Keratinocyte (primary cell): ENCODE data around the gene PCDH9. TPM values are rescaled to one million over a fixed set of nuclear protein-coding genes. Genes with fewer than 3 reads are reported as not detected.

Source experiments
- DNase-seq: peaks from one replicate; pipeline ENCODE4 v3.0.0-alpha.2; 2011; ENCODE audit warnings: low read depth, missing footprints, low spot score
- FAIRE-seq: peaks from 2 replicates; lab custom pipeline; 2011; peaks lifted over from hg19 to GRCh38; lab: Jason Lieb, UNC
- H2AFZ ChIP-seq: 2 replicates; pipeline ENCODE4 v1.6.0; 2012; ENCODE audit warnings: low read length, control low read depth, inconsistent platforms; ENCODE audit not compliant: control insufficient read depth
- H3K27ac ChIP-seq: 2 replicates; pipeline ENCODE4 v1.5.1; 2011; ENCODE audit warnings: low read length; ENCODE audit not compliant: control insufficient read depth, insufficient read depth
- H3K27me3 ChIP-seq: 3 replicates; pipeline ENCODE4 v1.6.0; 2011; ENCODE audit warnings: low read length; ENCODE audit not compliant: control insufficient read depth, insufficient read depth; ENCODE audit errors: extremely low read depth
- H3K36me3 ChIP-seq, 2 experiments: 2 replicates in 1 of 2; 3 replicates in 1 of 2; pipeline ENCODE4 v1.5.1; 2011; ENCODE audit warnings: low read length in 2 of 2, mild to moderate bottlenecking in 1 of 2; ENCODE audit not compliant: control insufficient read depth in 2 of 2, insufficient read depth in 2 of 2; ENCODE audit errors: extremely low read depth in 1 of 2
- H3K4me1 ChIP-seq: 3 replicates; pipeline ENCODE4 v1.5.1; 2011; ENCODE audit warnings: low read length; ENCODE audit not compliant: control insufficient read depth, insufficient read depth; ENCODE audit errors: extremely low read depth
- H3K4me2 ChIP-seq: 3 replicates; pipeline ENCODE4 v1.6.0; 2011; ENCODE audit warnings: low read depth, low read length; ENCODE audit not compliant: control insufficient read depth, insufficient read depth; ENCODE audit errors: extremely low read depth
- H3K4me3 ChIP-seq, 3 experiments: fragments of 200-600 bp in 1 of 3; sonication (generic) in 1 of 3; 2 replicates in 2 of 3; 3 replicates in 1 of 3; pipeline ENCODE4 v1.5.1; 2011 to 2016; ENCODE audit warnings: low read length in 3 of 3, mild to moderate bottlenecking in 3 of 3, control low read depth in 2 of 3, inconsistent platforms in 1 of 3, low read depth in 1 of 3, mixed read lengths in 1 of 3, mixed run types in 1 of 3, moderate library complexity in 1 of 3; ENCODE audit not compliant: control insufficient read depth in 2 of 3, insufficient read depth in 2 of 3; ENCODE audit errors: extremely low read depth in 1 of 3
- H3K79me2 ChIP-seq: 2 replicates; pipeline ENCODE4 v1.6.0; 2012; ENCODE audit warnings: low read length; ENCODE audit not compliant: control insufficient read depth, insufficient read depth
- H3K9ac ChIP-seq: 3 replicates; pipeline ENCODE4 v1.6.0; 2011; ENCODE audit warnings: low read length; ENCODE audit not compliant: control insufficient read depth, insufficient read depth; ENCODE audit errors: extremely low read depth
- H3K9me1 ChIP-seq: 3 replicates; pipeline ENCODE4 v1.6.0; 2011; ENCODE audit warnings: low read length; ENCODE audit not compliant: control insufficient read depth, insufficient read depth; ENCODE audit errors: extremely low read depth
- H3K9me3 ChIP-seq: 2 replicates; pipeline ENCODE4 v1.5.1; 2012; ENCODE audit warnings: low read depth, low read length; ENCODE audit not compliant: control insufficient read depth
- H4K20me1 ChIP-seq: 3 replicates; pipeline ENCODE4 v1.6.0; 2011; ENCODE audit warnings: low read length; ENCODE audit not compliant: control insufficient read depth, insufficient read depth; ENCODE audit errors: extremely low read depth
- CTCF ChIP-seq, 3 experiments: IDR thresholded peaks in 1 of 3; conservative IDR thresholded peaks in 1 of 3; optimal IDR thresholded peaks in 1 of 3; 2 replicates in 2 of 3; 3 replicates in 1 of 3; pipeline versions ENCODE3 to v1.5.1; 2011; ENCODE audit warnings: low read length in 3 of 3, mild to moderate bottlenecking in 3 of 3, moderate library complexity in 2 of 3, control low read depth in 1 of 3, inconsistent platforms in 1 of 3; ENCODE audit not compliant: insufficient read depth in 2 of 3; ENCODE audit errors: extremely low read depth in 1 of 3
- EZH2 ChIP-seq: IDR thresholded peaks from one replicate; pipeline ENCODE4 v1.6.1; 2012; ENCODE audit warnings: inconsistent platforms, mild to moderate bottlenecking, low read length, moderate library complexity
- dilution Hi-C: fragments of 300-500 bp; cut with MboI; formaldehyde crosslinking; loops from one replicate; pipeline ENCODE4 v1.7.0; 2020; ENCODE audit warnings: low sequenced_read_pairs; ENCODE audit not compliant: extremely low pct_ligation_motif_present
- polyA plus RNA-seq, 5 experiments: library from polyadenylated mRNA; depleted of rRNA in 3 of 5; stranded (reverse) in 3 of 5; stranded (forward) in 1 of 5; unstranded in 1 of 5; fragments of >200 nt; gene quantifications; 1 replicate in 1 of 5; 2 replicates in 3 of 5; 3 replicates in 1 of 5; pipeline versions ENCODE4 v1.2.1 to v1.2.3, GENCODE V29; 2011 to 2012; ENCODE audit warnings: missing spikeins in 2 of 5, low read depth in 1 of 5, low replicate concordance in 1 of 5

Gene PCDH9
- polyA plus RNA-seq, 1 donor (not counting 4 experiments of a cell fraction or from before 2014, with no cell fraction given), result 0.21 TPM

GRCh38 chr13:66859934-66860877 lies 369.9 kb downstream of the PCDH9 start:
- dilution Hi-C loops, result no loop called here
- no peak overlapping the region for H2AFZ ChIP-seq
- FAIRE-seq (no peak), DNase-seq (no peak)
- H3K27ac ChIP-seq, result no peak overlapping the region
- H3K36me3 ChIP-seq, result no peaks in the 10 kb centered on the region
- no peaks in the 10 kb centered on the region for H3K27me3 ChIP-seq
- H3K4me2 ChIP-seq, result no peak overlapping the region
- TF ChIP-seq EZH2 (no peak), CTCF (optimal IDR thresholded peaks at IDR 0.05 in 1 of 3, IDR thresholded peaks at IDR 0.05 in 1 of 3, conservative IDR thresholded peaks at IDR 0.05 in 1 of 3; ENCODE audit: extremely low read depth in 1 of 3, insufficient read depth in 2 of 3, low read length in 3 of 3) (no peak)
- no peak overlapping the region for H3K9ac ChIP-seq
- H3K4me1 ChIP-seq, result no peaks in the 10 kb centered on the region
- H4K20me1 ChIP-seq, result no peaks in the 10 kb centered on the region
- no peaks in the 10 kb centered on the region for H3K9me1 ChIP-seq
- H3K4me3 ChIP-seq, result no peak overlapping the region
- no peaks in the 10 kb centered on the region for H3K79me2 ChIP-seq
- no peaks in the 10 kb centered on the region for H3K9me3 ChIP-seq

- no peak overlapping the region for H2AFZ ChIP-seq
- no peak overlapping the region for H3K27ac ChIP-seq
- no peak overlapping the region for H3K4me3 ChIP-seq
- H3K79me2 ChIP-seq, result no peaks in the 10 kb centered on the region
- DNase-seq (no peak), FAIRE-seq (no peak)
- no peaks in the 10 kb centered on the region for H3K4me1 ChIP-seq
- H4K20me1 ChIP-seq, result no peaks in the 10 kb centered on the region
- dilution Hi-C loops, result no loop called here
- no peaks in the 10 kb centered on the region for H3K36me3 ChIP-seq
- H3K9me1 ChIP-seq, result no peaks in the 10 kb centered on the region
- H3K4me2 ChIP-seq, result no peak overlapping the region
- H3K9me3 ChIP-seq, result no peaks in the 10 kb centered on the region
- TF ChIP-seq CTCF (optimal IDR thresholded peaks at IDR 0.05 in 1 of 3, IDR thresholded peaks at IDR 0.05 in 1 of 3, conservative IDR thresholded peaks at IDR 0.05 in 1 of 3; ENCODE audit: extremely low read depth in 1 of 3, insufficient read depth in 2 of 3, low read length in 3 of 3) (no peak), EZH2 (no peak)
- no peak overlapping the region for H3K9ac ChIP-seq
- H3K27me3 ChIP-seq, result no peaks in the 10 kb centered on the region
Observed at GRCh38 chr13:66859078-66859477, 371.1 kb downstream of the PCDH9 start.
